PC-9 (cell line): ENCODE measurements around the gene SLC1A3.

Experiments used
- EZH2 ChIP-seq: fragments of 200-600 bp; sonication (generic); IDR thresholded peaks from 2 replicates; pipeline ENCODE4 v1.8.0; 2017; ENCODE audit warnings: antibody characterized with exemption, low read depth
- TF ChIP-seq, protein P1 (sequence below): fragments of 200-600 bp; sonication (generic); conservative IDR thresholded peaks from 2 replicates; pipeline ENCODE4 v1.6.1; 2017; ENCODE audit warnings: mixed run types, antibody characterized with exemption, mild to moderate bottlenecking, moderate library complexity

DNA sequence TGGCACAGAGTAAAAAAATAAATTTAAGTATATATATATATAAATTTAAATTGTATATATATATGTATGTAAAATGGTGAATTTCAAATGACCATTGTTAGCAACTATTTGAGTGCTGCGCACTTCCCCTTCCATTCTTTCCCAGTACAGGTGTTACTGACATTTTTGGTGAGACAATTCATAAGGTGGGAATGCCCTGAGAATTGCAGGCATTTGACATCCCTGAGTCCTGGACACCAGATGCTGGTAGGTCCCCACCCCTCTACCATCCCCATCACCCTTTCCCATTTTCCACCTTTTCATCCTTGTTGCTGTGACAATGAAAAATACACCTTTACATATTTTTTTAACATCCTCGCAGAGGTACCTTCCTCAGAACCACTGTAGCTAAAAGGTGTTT lies 91.6 kb downstream of the SLC1A3 start:
- TF ChIP-seq, protein P1, sequence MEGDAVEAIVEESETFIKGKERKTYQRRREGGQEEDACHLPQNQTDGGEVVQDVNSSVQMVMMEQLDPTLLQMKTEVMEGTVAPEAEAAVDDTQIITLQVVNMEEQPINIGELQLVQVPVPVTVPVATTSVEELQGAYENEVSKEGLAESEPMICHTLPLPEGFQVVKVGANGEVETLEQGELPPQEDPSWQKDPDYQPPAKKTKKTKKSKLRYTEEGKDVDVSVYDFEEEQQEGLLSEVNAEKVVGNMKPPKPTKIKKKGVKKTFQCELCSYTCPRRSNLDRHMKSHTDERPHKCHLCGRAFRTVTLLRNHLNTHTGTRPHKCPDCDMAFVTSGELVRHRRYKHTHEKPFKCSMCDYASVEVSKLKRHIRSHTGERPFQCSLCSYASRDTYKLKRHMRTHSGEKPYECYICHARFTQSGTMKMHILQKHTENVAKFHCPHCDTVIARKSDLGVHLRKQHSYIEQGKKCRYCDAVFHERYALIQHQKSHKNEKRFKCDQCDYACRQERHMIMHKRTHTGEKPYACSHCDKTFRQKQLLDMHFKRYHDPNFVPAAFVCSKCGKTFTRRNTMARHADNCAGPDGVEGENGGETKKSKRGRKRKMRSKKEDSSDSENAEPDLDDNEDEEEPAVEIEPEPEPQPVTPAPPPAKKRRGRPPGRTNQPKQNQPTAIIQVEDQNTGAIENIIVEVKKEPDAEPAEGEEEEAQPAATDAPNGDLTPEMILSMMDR = no peak
- no peak for TF ChIP-seq EZH2
